Measurements from ENCODE around the gene TBXT.

The TBXT gene

GRCh38 chr6:166112580-166112979, 55.1 kb downstream of the TBXT start:
- no peak for DNase-seq

- DNase-seq = no peak
Observed at GRCh38 chr6:166109608-166110007, 58.0 kb downstream of the TBXT start.

Data from hematopoietic multipotent progenitor cell treated with erythropoietin and hydrocortisone succinate and interleukin-3 and kit ligand, for 6 days (in vitro differentiated cells).